ENCODE data around the gene FAM120B.

DNA sequence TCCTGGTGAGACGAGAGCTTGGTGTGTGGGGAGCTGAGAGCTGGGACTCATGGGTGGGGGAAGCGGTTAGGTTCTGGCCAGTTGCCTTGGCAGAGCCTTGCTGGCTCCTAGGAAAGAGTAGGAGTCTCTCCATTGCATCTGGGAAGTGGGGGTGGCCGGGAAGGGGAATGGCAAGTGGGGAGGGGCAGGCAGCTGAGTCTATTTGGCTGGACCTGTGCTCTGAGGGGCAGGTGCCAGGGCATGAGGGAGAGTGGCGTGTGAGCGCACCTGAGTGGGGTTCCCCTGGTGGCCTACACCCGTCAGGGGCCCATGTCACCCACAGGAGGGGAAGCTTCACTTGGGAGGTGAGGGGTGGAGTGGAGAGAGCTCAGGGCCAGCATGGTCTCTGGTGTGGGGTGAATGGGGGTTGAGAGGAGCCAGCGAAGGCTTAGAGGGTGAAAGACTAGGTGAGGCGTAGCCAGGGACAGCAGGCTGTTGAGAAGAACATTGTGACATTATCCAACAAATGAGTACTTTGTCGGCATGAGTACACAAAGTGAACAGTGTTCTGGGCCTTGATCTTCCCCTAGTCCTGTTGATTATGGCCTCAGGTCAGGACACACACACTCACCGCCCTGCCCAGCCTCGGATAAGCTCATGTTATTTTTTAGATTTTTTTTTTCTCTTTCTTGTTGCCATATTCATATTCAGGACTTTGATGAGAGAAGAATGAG lies 59.8 kb downstream of the FAM120B start:
- no peak for TF ChIP-seq POLR2A (IDR thresholded peaks at IDR 0.05; ENCODE audit: low read depth, low read length)
- no peak for TF ChIP-seq RFX5 (IDR thresholded peaks at IDR 0.05; ENCODE audit: low read depth, low read length)
- TF ChIP-seq, protein P1, sequence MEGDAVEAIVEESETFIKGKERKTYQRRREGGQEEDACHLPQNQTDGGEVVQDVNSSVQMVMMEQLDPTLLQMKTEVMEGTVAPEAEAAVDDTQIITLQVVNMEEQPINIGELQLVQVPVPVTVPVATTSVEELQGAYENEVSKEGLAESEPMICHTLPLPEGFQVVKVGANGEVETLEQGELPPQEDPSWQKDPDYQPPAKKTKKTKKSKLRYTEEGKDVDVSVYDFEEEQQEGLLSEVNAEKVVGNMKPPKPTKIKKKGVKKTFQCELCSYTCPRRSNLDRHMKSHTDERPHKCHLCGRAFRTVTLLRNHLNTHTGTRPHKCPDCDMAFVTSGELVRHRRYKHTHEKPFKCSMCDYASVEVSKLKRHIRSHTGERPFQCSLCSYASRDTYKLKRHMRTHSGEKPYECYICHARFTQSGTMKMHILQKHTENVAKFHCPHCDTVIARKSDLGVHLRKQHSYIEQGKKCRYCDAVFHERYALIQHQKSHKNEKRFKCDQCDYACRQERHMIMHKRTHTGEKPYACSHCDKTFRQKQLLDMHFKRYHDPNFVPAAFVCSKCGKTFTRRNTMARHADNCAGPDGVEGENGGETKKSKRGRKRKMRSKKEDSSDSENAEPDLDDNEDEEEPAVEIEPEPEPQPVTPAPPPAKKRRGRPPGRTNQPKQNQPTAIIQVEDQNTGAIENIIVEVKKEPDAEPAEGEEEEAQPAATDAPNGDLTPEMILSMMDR (conservative IDR thresholded peaks at IDR 0.05; ENCODE audit: low read depth, low read length): no peak
- TF ChIP-seq RAD21 (IDR thresholded peaks at IDR 0.05; ENCODE audit: low read length): no peak
- no peak for TF ChIP-seq CEBPB (IDR thresholded peaks at IDR 0.05; ENCODE audit: low read depth, low read length)
- TF ChIP-seq MAFK (IDR thresholded peaks at IDR 0.05; ENCODE audit: low read depth, low read length): no peak
